Glutamatergic neuron (in vitro differentiated cells): Measurements from ENCODE around the gene MEDAG. TPM values are rescaled to one million over a fixed set of nuclear protein-coding genes. Genes with fewer than 3 reads are reported as not detected.

Source experiments
- DNase-seq: peaks from one replicate; pipeline ENCODE4 v3.0.0; 2022
- H3K27ac Mint-ChIP-seq: one replicate; pipeline ENCODE4 v1.8.0; 2020; ENCODE audit warnings: mild to moderate bottlenecking, mixed read lengths, inconsistent platforms; ENCODE audit not compliant: unreplicated experiment
- H3K27me3 Mint-ChIP-seq: one replicate; pipeline ENCODE4 v1.8.0; 2020; ENCODE audit warnings: mild to moderate bottlenecking, moderate library complexity, mixed read lengths, inconsistent platforms; ENCODE audit not compliant: unreplicated experiment
- H3K36me3 Mint-ChIP-seq: one replicate; pipeline ENCODE4 v1.8.0; 2020; ENCODE audit warnings: mild to moderate bottlenecking, mixed read lengths, inconsistent platforms; ENCODE audit not compliant: unreplicated experiment
- H3K4me1 Mint-ChIP-seq: one replicate; pipeline ENCODE4 v1.8.0; 2020; ENCODE audit warnings: mild to moderate bottlenecking, low read depth, mixed read lengths, inconsistent platforms; ENCODE audit not compliant: unreplicated experiment
- H3K4me3 Mint-ChIP-seq: one replicate; pipeline ENCODE4 v1.8.0; 2020; ENCODE audit warnings: mild to moderate bottlenecking, mixed read lengths, inconsistent platforms; ENCODE audit not compliant: unreplicated experiment
- H3K9me3 Mint-ChIP-seq: one replicate; pipeline ENCODE4 v1.8.0; 2020; ENCODE audit warnings: mild to moderate bottlenecking, moderate library complexity, mixed read lengths, inconsistent platforms; ENCODE audit not compliant: unreplicated experiment
- CTCF ChIP-seq: fragments of 200-600 bp; sonication (generic); IDR thresholded peaks from one replicate; pipeline ENCODE4 v1.5.0; 2021; ENCODE audit not compliant: partially characterized antibody, unreplicated experiment
- long read RNA-seq: library from polyadenylated mRNA; unstranded; transcript quantifications from one replicate; pipeline ENCODE4 v2.0.0, GENCODE V29; 2020; ENCODE audit not compliant: unreplicated experiment
- total RNA-seq: library from RNA; stranded (reverse); fragmentation: NEBNext Ultra II Directional; extraction: Animal tissue kit (Norgen Biotek cat#: 25700); gene quantifications from one replicate; pipeline ENCODE4 v1.2.1, GENCODE V29; 2021; ENCODE audit not compliant: unreplicated experiment

MEDAG gene
- total RNA-seq: 0.51 TPM
- long read RNA-seq, partial matches to known transcripts: 0 of 1 reads
- long read RNA-seq, other reads (novel, unspliced or antisense): 1 of 1 reads

GRCh38 chr13:30905932-30906383 lies at the start of gene MEDAG:
Gene MEDAG, plus strand, starts transcription at chr13:30906271. Its CDS starts 245 bp downstream, at chr13:30906516.
- Mint-ChIP-seq H3K27ac (peak within 1 kb of the TSS; percentile 67), H3K4me3 (peak within 1 kb of the TSS; percentile 78), H3K4me1 (peaks cover 6% of the 10 kb centered on the region), H3K9me3 (peaks cover 6% of the 10 kb centered on the region), H3K27me3 (peaks cover 8% of the 10 kb centered on the region), H3K36me3 (peaks cover 6% of the 10 kb centered on the region)
- no peak for TF ChIP-seq CTCF
- DNase-seq: peak; percentile 27

GRCh38 chr13:30857018-30857417 lies 49.1 kb upstream of the MEDAG start:
- H3K4me1 Mint-ChIP-seq: no peaks in the 10 kb centered on the region
- H3K27me3 Mint-ChIP-seq: peaks cover 11% of the 10 kb centered on the region
- H3K4me3 Mint-ChIP-seq: no peak overlapping the region
- no peak overlapping the region for H3K27ac Mint-ChIP-seq
- no peaks in the 10 kb centered on the region for H3K36me3 Mint-ChIP-seq
- no peak for TF ChIP-seq CTCF
- H3K9me3 Mint-ChIP-seq: peaks cover 1% of the 10 kb centered on the region
- no peak for DNase-seq

GRCh38 chr13:30857636-30858035 lies 48.4 kb upstream of the MEDAG start:
- peaks cover 1% of the 10 kb centered on the region for H3K9me3 Mint-ChIP-seq
- TF ChIP-seq CTCF: no peak
- H3K36me3 Mint-ChIP-seq: no peaks in the 10 kb centered on the region
- no peak for DNase-seq
- H3K27ac Mint-ChIP-seq: no peak overlapping the region
- peaks cover 11% of the 10 kb centered on the region for H3K27me3 Mint-ChIP-seq
- H3K4me1 Mint-ChIP-seq: peaks cover 6% of the 10 kb centered on the region
- no peak overlapping the region for H3K4me3 Mint-ChIP-seq

GRCh38 chr13:30859326-30859725 lies 46.7 kb upstream of the MEDAG start:
- Mint-ChIP-seq H3K9me3 (peaks cover 5% of the 10 kb centered on the region), H3K36me3 (no peaks in the 10 kb centered on the region), H3K27ac (peak overlapping the region; percentile 45), H3K4me3 (no peak overlapping the region), H3K27me3 (peaks cover 9% of the 10 kb centered on the region), H3K4me1 (peaks cover 22% of the 10 kb centered on the region)
- TF ChIP-seq CTCF: no peak
- no peak for DNase-seq

GRCh38 chr13:30861163-30861562 lies 44.9 kb upstream of the MEDAG start:
- DNase-seq: no peak
- Mint-ChIP-seq H3K27me3 (peaks cover 12% of the 10 kb centered on the region), H3K4me1 (peaks cover 40% of the 10 kb centered on the region), H3K27ac (no peak overlapping the region), H3K9me3 (peaks cover 7% of the 10 kb centered on the region), H3K4me3 (no peak overlapping the region), H3K36me3 (no peaks in the 10 kb centered on the region)
- TF ChIP-seq CTCF: no peak
